GM18951 (cell line): Measurements from ENCODE around the gene ULBP2.
"Not testable (repeated sequence)": the region's sequence is repeated elsewhere in the genome, so short reads cannot be mapped to it uniquely, and the experiment has no call there.

Source experiments
- POLR2A ChIP-seq: IDR thresholded peaks from 4 replicates; pipeline ENCODE4 v1.6.1; 2011; ENCODE audit warnings: mild to moderate bottlenecking; ENCODE audit not compliant: insufficient read length, insufficient read depth; ENCODE audit errors: extremely low read depth
- in situ Hi-C: fragments of 300-500 bp; cut with MboI; formaldehyde crosslinking; loops from one replicate; pipeline ENCODE4 v1.12.0; 2022; ENCODE audit warnings: low sequenced_read_pairs, mixed read lengths, inconsistent platforms; ENCODE audit not compliant: unreplicated experiment

Gene ULBP2

GRCh38 chr6:149915970-149916865, 25.6 kb upstream of the ULBP2 start:
- no peak for TF ChIP-seq POLR2A
- in situ Hi-C loops = no loop called here

GRCh38 chr6:149917679-149918078, 24.1 kb upstream of the ULBP2 start:
- in situ Hi-C loops = no loop called here
- TF ChIP-seq POLR2A = no peak

DNA sequence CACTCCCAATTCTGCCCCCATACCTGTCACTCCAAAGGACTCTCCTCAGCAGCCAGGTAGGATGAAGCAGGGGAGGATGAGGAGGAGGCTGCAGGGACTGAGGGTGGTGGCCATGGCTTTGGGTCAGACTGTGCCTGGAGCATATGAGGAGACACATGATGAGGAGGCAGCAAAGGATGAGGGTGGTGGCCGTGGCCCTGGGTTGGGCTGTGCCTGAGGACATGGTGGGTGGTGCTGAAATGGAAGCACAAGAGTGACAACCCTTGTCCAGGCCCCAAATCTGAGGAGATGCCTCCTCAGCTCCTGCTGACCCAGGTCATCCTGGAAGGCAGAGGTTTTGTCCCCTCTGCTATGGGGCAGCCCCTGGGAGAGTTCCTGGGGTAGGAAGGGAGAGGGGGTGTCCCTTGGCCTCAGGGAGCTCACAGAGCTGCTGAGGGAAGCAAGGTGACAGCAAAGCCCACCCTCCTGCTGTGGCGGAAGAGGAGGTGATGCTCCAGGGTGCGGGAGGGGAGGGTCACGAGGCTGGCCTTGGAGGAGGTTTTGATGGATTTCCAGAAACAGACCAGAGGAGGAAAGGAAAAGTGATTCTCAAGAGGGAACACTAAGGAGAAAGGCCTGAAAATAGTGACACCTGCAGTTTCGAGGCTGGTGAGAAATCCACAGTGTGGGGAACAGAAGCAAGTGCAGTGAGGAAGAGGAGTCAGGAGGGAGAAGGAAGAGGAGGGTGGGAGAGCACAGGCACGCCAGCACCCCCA, 23.5 kb upstream of the ULBP2 start:
- no peak for TF ChIP-seq POLR2A
- in situ Hi-C loops = no loop called here

DNA sequence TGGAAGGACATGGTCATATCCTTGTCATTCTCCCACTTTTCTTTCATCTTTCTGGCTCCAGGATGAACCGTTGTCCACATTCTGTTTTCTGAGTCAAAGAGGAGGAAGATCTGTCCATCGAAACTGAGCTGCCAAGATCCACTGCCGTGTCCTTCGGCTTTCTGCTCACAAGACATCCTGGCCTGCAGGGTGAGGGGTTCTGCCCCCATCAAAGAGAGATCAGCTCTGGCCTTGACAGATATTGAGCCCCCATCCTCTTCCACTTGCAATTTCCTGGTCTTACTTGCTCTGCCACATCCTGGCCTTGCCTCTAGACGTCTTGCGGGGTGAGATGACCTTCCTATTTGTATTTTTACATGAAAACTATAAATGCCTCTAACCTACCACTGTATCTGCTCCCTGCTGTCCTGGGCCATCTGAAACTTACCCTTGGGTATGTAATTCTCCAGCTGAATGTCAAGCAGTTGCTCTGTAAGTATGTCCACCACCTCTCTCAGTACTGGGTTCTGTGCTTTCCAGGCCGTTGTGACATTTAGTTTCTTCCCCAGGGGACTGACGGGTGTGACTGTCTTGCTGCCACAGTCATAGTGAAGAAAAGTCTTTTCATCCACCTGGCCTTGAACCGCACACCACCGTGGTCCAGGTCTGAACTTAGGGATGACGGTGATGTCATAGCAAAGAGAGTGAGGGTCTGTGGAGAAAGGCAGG, 22.5 kb upstream of the ULBP2 start:
- in situ Hi-C loops = not testable (repeated sequence)

- in situ Hi-C loops = no loop called here
- no peak for TF ChIP-seq POLR2A
These were observed 22.0 kb upstream of the ULBP2 start for GRCh38 chr6:149919834-149920225.

DNA sequence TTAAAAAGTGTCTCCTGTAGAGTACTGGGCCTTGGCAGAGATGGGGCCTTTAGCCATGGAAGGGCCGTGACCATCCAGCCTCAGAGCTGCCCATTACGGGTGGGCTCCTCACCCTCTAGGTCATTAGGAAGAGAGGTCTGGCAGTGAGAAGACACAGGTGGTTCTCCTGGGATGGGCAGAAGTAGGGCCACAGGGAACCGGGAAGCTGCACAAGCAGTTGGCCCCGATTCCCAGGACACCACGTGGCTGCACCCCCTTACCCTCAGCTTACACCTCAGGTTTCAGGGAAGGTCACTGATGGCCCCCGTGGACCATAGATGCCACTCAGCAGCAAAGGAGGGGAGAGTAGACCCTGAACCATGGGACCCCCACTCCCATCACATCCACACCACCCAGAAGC, 20.5 kb upstream of the ULBP2 start:
- no peak for TF ChIP-seq POLR2A
- in situ Hi-C loops = no loop called here

DNA sequence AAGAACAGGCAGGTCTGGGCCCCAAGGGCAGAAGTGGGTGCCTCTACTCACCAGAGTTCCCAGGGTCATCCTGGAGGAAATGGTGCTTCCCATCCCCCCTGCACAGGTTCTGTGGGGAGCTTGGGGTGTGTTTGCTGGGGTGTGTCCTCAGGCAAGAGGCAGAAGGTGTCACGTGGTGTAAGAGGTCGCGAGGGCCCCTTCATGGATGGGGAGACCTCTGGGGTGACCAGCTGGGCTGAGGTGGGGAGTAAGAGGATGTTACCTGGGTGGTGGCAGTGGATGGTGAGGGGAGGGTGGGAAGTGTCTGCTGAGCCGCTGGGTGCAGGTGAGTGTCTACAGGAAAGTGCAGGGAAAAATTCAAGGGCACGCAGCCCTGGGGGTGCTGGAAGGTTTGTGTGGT, 19.7 kb upstream of the ULBP2 start:
- in situ Hi-C loops = not testable (repeated sequence)

GRCh38 chr6:149922642-149923326, 19.0 kb upstream of the ULBP2 start, which contains the start of gene RAET1G:
Gene RAET1G, minus strand, starts transcription at chr6:149923121. Its CDS starts 111 bp downstream, at chr6:149923010.
- no peak for TF ChIP-seq POLR2A
- in situ Hi-C loops = no loop called here

DNA sequence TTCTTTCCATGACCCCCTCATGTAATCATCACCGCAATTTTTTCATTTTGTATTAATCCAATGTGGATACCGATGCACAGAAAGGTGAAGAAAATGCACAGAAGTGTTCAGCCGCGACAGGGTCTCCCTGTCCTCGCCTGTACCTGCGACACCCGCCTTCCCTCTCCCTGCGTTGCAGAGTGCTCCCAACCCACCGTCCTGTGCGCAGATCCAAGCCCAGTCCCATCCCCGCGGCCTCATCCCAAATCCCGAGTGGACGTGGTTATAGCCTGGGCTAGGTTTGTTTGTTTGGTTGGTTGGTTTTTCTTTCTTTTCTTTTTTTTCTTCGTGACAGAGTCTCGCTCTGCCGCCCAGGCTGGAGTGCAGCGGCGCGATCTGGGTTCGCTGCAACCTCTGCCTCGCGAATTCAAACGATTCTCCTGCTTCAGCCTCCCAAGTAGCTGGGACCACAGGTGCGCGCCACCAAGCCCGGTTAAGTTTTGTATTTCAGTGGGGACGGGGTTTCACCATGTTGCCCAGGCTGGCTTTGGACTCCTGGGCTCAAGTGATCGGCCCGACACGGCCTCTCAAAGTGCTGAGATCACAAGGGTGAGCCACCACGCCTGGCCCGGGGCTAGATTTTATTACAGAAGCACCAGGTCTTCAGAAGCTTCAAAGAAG, 18.4 kb upstream of the ULBP2 start:
- no peak for TF ChIP-seq POLR2A
- in situ Hi-C loops = no loop called here

DNA sequence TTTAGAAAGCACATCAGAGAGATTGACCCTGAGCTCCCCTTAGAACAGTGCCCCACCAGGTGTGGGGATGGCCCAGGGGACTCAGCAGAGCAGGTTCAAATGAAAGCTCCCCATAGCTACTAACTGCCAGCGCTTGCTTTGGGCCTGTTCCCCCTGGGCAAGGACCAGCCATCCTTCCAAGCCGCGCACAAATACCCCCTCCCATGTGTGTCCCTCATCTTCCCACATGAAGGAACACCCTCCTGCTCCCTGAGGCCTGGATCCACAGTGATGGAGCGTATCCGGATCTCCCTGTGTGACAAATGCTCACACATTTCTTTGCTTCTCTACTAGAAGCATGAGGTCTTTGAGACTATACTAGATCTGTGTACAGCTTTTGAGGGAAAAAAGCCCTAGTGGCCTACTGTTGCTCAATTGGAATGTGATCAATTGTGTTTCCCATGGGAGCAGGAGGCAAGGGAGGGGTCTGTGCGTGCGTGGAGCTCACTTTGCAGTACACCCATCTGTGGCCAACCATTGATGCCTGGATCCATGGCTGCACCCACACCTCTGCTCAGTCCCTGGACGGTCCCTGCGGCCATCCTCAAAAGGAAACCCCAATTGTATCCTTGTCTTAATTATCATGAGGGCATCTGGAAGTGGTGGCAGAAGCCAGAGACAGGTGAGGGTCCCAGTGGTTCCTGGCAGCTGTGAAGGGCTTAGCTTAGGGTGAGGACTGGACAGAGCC, 17.4 kb upstream of the ULBP2 start:
- in situ Hi-C loops = no loop called here
- TF ChIP-seq POLR2A = no peak

GRCh38 chr6:149924933-149925252, 16.9 kb upstream of the ULBP2 start:
- no peak for TF ChIP-seq POLR2A
- in situ Hi-C loops = no loop called here
